ENCODE results near the gene CDCP2. TPM values are rescaled to one million over a fixed set of nuclear protein-coding genes. Genes with fewer than 3 reads are reported as not detected.

Gene CDCP2
- total RNA-seq, 1 donor from 2014 or later = not detected

- H3K79me2 ChIP-seq (ENCODE audit: insufficient read depth, low read length) = no peaks in the 10 kb centered on the region
- H3K27ac ChIP-seq (ENCODE audit: low read depth, low read length) = no peak overlapping the region
- peaks cover 8% of the 10 kb centered on the region for H3K4me1 ChIP-seq (ENCODE audit: insufficient read depth, low read length)
- no peak for FAIRE-seq
- H3K9me3 Mint-ChIP-seq (ENCODE audit: unreplicated experiment) = peaks cover 10% of the 10 kb centered on the region
- H3K27me3 ChIP-seq (ENCODE audit: insufficient read depth, low read length) = peaks cover 4% of the 10 kb centered on the region
- no peak overlapping the region for H3K4me3 Mint-ChIP-seq (ENCODE audit: unreplicated experiment)
- no peaks in the 10 kb centered on the region for H3K9me3 ChIP-seq (ENCODE audit: insufficient read depth, low read depth, low read length)
- H3K27me3 Mint-ChIP-seq (ENCODE audit: low read depth, unreplicated experiment) = peaks cover 38% of the 10 kb centered on the region
- peaks cover 7% of the 10 kb centered on the region for H3K36me3 Mint-ChIP-seq (ENCODE audit: low read depth, unreplicated experiment)
- no peak overlapping the region for H2AFZ ChIP-seq (ENCODE audit: low read depth, low read length)
- H3K4me1 Mint-ChIP-seq (ENCODE audit: low read depth, unreplicated experiment) = peaks cover 10% of the 10 kb centered on the region
- H3K9ac ChIP-seq (ENCODE audit: low read length) = no peak overlapping the region
- no peaks in the 10 kb centered on the region for H4K20me1 ChIP-seq (ENCODE audit: insufficient read depth, low read length)
- TF ChIP-seq EZH2 (IDR thresholded peaks at IDR 0.05; ENCODE audit: insufficient read depth, low read length) = no peak
- TF ChIP-seq CTCF (IDR thresholded peaks at IDR 0.05; ENCODE audit: insufficient read depth, low read depth, low read length) = no peak
- H3K36me3 ChIP-seq (ENCODE audit: insufficient read depth, low read length) = no peaks in the 10 kb centered on the region
- H3K4me2 ChIP-seq (ENCODE audit: low read length) = no peak overlapping the region
- DNase-seq (ENCODE audit: low read depth) = no peak
- no peak overlapping the region for H3K27ac Mint-ChIP-seq (ENCODE audit: unreplicated experiment)
- H3K4me3 ChIP-seq (ENCODE audit: insufficient read depth, low read depth, low read length) = no peak overlapping the region
Observed at GRCh38 chr1:54126271-54126815, 26.5 kb downstream of the CDCP2 start.

- Mint-ChIP-seq H3K27me3 (ENCODE audit: low read depth, unreplicated experiment) (peaks cover 36% of the 10 kb centered on the region), H3K4me1 (ENCODE audit: low read depth, unreplicated experiment) (peaks cover 12% of the 10 kb centered on the region), H3K9me3 (ENCODE audit: unreplicated experiment) (peaks cover 10% of the 10 kb centered on the region), H3K27ac (ENCODE audit: unreplicated experiment) (no peak overlapping the region), H3K4me3 (ENCODE audit: unreplicated experiment) (no peak overlapping the region), H3K36me3 (ENCODE audit: low read depth, unreplicated experiment) (peaks cover 7% of the 10 kb centered on the region)
- Histone ChIP-seq H3K27me3 (ENCODE audit: insufficient read depth, low read length) (peaks cover 4% of the 10 kb centered on the region), H3K9ac (ENCODE audit: low read length) (no peak overlapping the region), H3K4me3 (ENCODE audit: insufficient read depth, low read depth, low read length) (no peak overlapping the region), H3K4me1 (ENCODE audit: insufficient read depth, low read length) (peaks cover 15% of the 10 kb centered on the region), H2AFZ (ENCODE audit: low read depth, low read length) (no peak overlapping the region), H3K4me2 (ENCODE audit: low read length) (no peak overlapping the region), H4K20me1 (ENCODE audit: insufficient read depth, low read length) (no peaks in the 10 kb centered on the region), H3K27ac (ENCODE audit: low read depth, low read length) (no peak overlapping the region), H3K9me3 (ENCODE audit: insufficient read depth, low read depth, low read length) (no peaks in the 10 kb centered on the region), H3K36me3 (ENCODE audit: insufficient read depth, low read length) (no peaks in the 10 kb centered on the region), H3K79me2 (ENCODE audit: insufficient read depth, low read length) (no peaks in the 10 kb centered on the region)
- DNase-seq (ENCODE audit: low read depth) (no peak), FAIRE-seq (no peak)
- TF ChIP-seq CTCF (IDR thresholded peaks at IDR 0.05; ENCODE audit: insufficient read depth, low read depth, low read length) (no peak), EZH2 (IDR thresholded peaks at IDR 0.05; ENCODE audit: insufficient read depth, low read length) (no peak)
Observed at GRCh38 chr1:54125386-54126070, 27.3 kb downstream of the CDCP2 start.

GRCh38 chr1:54124906-54125305 is 27.9 kb downstream of the CDCP2 start:
- H3K4me3 ChIP-seq (ENCODE audit: insufficient read depth, low read depth, low read length) = no peak overlapping the region

More at GRCh38 chr1:54124906-54125305, 27.9 kb downstream of the CDCP2 start:
- peaks cover 4% of the 10 kb centered on the region for H3K27me3 ChIP-seq (ENCODE audit: insufficient read depth, low read length)
- H3K9me3 Mint-ChIP-seq (ENCODE audit: unreplicated experiment) = peaks cover 10% of the 10 kb centered on the region
- H4K20me1 ChIP-seq (ENCODE audit: insufficient read depth, low read length) = no peaks in the 10 kb centered on the region
- H3K4me1 ChIP-seq (ENCODE audit: insufficient read depth, low read length) = peaks cover 15% of the 10 kb centered on the region
- no peak for FAIRE-seq
- H3K9me3 ChIP-seq (ENCODE audit: insufficient read depth, low read depth, low read length) = no peaks in the 10 kb centered on the region
- no peak overlapping the region for H3K9ac ChIP-seq (ENCODE audit: low read length)
- H3K36me3 ChIP-seq (ENCODE audit: insufficient read depth, low read length) = no peaks in the 10 kb centered on the region
- H3K79me2 ChIP-seq (ENCODE audit: insufficient read depth, low read length) = no peaks in the 10 kb centered on the region
- DNase-seq (ENCODE audit: low read depth) = no peak
- H3K27ac Mint-ChIP-seq (ENCODE audit: unreplicated experiment) = no peak overlapping the region
- H3K4me1 Mint-ChIP-seq (ENCODE audit: low read depth, unreplicated experiment) = peaks cover 12% of the 10 kb centered on the region
- no peak overlapping the region for H3K4me3 Mint-ChIP-seq (ENCODE audit: unreplicated experiment)
- H3K27ac ChIP-seq (ENCODE audit: low read depth, low read length) = no peak overlapping the region
- H2AFZ ChIP-seq (ENCODE audit: low read depth, low read length) = no peak overlapping the region
- TF ChIP-seq CTCF (IDR thresholded peaks at IDR 0.05; ENCODE audit: insufficient read depth, low read depth, low read length) (no peak), EZH2 (IDR thresholded peaks at IDR 0.05; ENCODE audit: insufficient read depth, low read length) (no peak)
- H3K36me3 Mint-ChIP-seq (ENCODE audit: low read depth, unreplicated experiment) = peaks cover 7% of the 10 kb centered on the region
- no peak overlapping the region for H3K4me2 ChIP-seq (ENCODE audit: low read length)
- H3K27me3 Mint-ChIP-seq (ENCODE audit: low read depth, unreplicated experiment) = peaks cover 33% of the 10 kb centered on the region
